ENCODE results near the gene ID1. TPM values are rescaled to one million over a fixed set of nuclear protein-coding genes. Genes with fewer than 3 reads are reported as not detected.

ID1 gene
- total RNA-seq, 1 experiment from 2014 or later, result 88.8 TPM

GRCh38 chr20:31654534-31654933 is 49.4 kb downstream of the ID1 start (continued):
- TF ChIP-seq, protein P1, sequence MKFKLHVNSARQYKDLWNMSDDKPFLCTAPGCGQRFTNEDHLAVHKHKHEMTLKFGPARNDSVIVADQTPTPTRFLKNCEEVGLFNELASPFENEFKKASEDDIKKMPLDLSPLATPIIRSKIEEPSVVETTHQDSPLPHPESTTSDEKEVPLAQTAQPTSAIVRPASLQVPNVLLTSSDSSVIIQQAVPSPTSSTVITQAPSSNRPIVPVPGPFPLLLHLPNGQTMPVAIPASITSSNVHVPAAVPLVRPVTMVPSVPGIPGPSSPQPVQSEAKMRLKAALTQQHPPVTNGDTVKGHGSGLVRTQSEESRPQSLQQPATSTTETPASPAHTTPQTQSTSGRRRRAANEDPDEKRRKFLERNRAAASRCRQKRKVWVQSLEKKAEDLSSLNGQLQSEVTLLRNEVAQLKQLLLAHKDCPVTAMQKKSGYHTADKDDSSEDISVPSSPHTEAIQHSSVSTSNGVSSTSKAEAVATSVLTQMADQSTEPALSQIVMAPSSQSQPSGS (CRISPR knock-in tag; IDR thresholded peaks at IDR 0.05; ENCODE audit: borderline replicate concordance, low read depth), result no peak
- TF ChIP-seq TEAD1 (CRISPR knock-in tag; IDR thresholded peaks at IDR 0.05) (no peak), ZNF263 (CRISPR knock-in tag; IDR thresholded peaks at IDR 0.05; ENCODE audit: low read depth) (no peak), ZNF416 (CRISPR knock-in tag; IDR thresholded peaks at IDR 0.05) (no peak)

Small RNA genes lying within 50 kb of the gene (microRNA-seq; reads per million reads assigned to microRNA genes)
- not detected for gene MIR3193 (ENCODE audit: borderline number of aligned reads)

Other genes with a start within 250 kb of the ID1 start
- not detected in 3 replicates for gene DEFB118, start 236.7 kb upstream of the ID1 start, total RNA-seq (2021)
- gene DEFB119, start 214.7 kb upstream of the ID1 start, total RNA-seq (2021), result not detected in 3 replicates
- not detected in 3 replicates for gene DEFB121, start 199.1 kb upstream of the ID1 start, total RNA-seq (2021)
- not detected in 3 replicates for gene DEFB123, start 164.7 kb upstream of the ID1 start, total RNA-seq (2021)
- not detected in 3 replicates for gene DEFB124, start 130.2 kb upstream of the ID1 start, total RNA-seq (2021)
- gene REM1, start 130.0 kb upstream of the ID1 start, total RNA-seq (2021), result not detected in 3 replicates
- 93.3 to 103 TPM (median 101 TPM) in 3 replicates for gene HM13, start 90.8 kb upstream of the ID1 start, total RNA-seq (2021)
- 0.44 TPM in 1 of 3 replicates, not detected in the others for gene COX4I2, start 32.6 kb downstream of the ID1 start, total RNA-seq (2021)
- 52.9 to 62.0 TPM (median 53.9 TPM) in 3 replicates for gene BCL2L1, start 117.6 kb downstream of the ID1 start, total RNA-seq (2021)
- 113 to 123 TPM (median 115 TPM) in 3 replicates for gene TPX2, start 134.0 kb downstream of the ID1 start, total RNA-seq (2021)
- 0.11 to 0.28 TPM in 2 of 3 replicates, not detected in the other for gene MYLK2, start 214.1 kb downstream of the ID1 start, total RNA-seq (2021)
- gene FOXS1, start 240.3 kb downstream of the ID1 start, total RNA-seq (2021), result not detected in 3 replicates

Data from WTC11 (cell line).